HG02870 (cell line): ENCODE data around the gene GPX3.

Experiments used
- ATAC-seq: cut with Tn5 transposase; IDR thresholded peaks from one replicate; pipeline ENCODE4 v1.9.1; 2021; ENCODE audit warnings: mild to moderate bottlenecking, moderate library complexity; ENCODE audit not compliant: unreplicated experiment

Gene GPX3

GRCh38 chr5:151033217-151033934, 13.0 kb downstream of the GPX3 start:
- no peak for ATAC-seq

DNA sequence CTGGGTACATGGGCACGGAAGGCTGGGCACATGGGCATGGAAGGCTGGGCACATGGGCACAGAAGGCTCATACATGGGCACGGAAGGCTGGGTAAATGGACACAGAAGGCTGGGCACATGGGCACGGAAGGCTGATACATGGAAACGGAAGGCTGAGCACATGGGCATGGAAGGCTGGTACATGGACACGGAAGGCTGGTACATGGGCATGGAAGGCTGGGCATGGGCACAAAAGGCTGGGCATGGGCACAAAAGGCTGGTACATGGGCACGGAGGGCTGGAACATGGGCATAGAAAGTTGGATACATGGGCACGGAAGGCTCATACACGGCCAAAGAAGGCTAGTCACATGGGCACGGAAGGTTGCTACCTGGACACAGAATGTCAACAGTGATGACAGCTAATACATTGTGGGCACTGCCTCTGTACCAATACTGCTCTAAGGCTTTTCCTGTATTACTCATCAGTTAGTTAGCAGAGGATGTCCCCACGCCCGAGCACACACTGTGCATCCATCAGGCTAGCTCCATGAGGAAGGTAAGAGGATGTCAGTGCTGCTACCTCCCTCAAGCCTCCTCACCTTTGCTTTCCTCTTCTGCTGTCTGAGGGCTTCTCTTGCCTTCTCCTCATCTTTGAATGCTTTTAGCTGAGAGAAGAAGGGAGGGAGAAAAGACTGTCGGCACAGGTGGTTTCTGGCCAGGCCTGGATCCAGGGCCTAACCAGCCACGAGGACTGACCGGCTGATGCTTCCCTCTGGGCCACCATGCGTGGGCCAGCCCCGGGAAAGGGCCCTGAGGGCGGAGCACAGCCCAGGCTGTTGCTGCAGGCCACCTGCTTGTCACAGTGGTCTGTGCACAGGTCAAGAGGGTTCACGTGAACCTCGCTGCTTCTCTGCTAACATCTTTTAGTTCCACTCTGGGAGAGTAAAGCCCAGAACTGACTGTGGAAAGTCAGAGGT, 14.3 kb downstream of the GPX3 start:
- ATAC-seq, result no peak

- ATAC-seq, result no peak
Observed at GRCh38 chr5:151036556-151036955, 16.2 kb downstream of the GPX3 start.

GRCh38 chr5:151037561-151038411, 17.4 kb downstream of the GPX3 start:
- ATAC-seq, result no peak

DNA sequence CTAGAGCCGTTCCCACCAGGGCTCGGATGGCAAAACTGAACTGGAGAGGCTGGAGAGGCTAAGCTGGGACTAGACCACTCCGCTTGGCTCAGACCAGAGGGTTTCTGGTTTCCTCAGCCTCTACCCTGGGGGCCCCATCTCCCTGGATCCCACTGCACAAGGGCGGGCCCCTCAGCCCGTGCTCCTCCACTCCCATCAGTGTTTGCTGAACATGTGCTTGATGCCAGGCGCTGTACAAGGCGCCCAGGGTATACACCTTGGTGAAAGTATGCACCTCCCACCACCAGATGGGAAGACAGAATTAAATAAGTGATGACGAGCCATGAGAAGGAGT, 18.0 kb downstream of the GPX3 start:
- ATAC-seq, result no peak

- no peak for ATAC-seq
Observed at GRCh38 chr5:151038801-151039238, 18.4 kb downstream of the GPX3 start.

DNA sequence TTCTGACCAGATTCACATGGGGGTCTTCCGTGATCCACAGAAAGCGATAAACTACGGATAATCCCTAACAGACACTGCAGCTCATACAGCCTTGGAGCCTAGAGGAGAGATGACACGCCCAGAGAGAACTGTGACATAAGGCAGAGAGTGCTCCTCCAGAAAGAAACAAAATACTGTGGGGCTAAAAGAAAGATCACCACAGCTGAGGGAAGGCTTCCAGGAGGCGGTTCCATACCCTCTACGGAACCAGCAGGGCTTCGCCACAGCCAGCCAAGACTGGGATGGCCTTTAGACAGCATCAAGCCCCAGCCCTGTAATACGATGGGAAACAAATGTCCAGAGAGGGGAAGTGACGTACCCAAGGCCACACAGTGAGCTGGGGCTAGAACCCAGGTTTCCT, 19.3 kb downstream of the GPX3 start:
- ATAC-seq, result no peak

- ATAC-seq, result no peak
Observed at GRCh38 chr5:151040211-151040747, 19.9 kb downstream of the GPX3 start.

DNA sequence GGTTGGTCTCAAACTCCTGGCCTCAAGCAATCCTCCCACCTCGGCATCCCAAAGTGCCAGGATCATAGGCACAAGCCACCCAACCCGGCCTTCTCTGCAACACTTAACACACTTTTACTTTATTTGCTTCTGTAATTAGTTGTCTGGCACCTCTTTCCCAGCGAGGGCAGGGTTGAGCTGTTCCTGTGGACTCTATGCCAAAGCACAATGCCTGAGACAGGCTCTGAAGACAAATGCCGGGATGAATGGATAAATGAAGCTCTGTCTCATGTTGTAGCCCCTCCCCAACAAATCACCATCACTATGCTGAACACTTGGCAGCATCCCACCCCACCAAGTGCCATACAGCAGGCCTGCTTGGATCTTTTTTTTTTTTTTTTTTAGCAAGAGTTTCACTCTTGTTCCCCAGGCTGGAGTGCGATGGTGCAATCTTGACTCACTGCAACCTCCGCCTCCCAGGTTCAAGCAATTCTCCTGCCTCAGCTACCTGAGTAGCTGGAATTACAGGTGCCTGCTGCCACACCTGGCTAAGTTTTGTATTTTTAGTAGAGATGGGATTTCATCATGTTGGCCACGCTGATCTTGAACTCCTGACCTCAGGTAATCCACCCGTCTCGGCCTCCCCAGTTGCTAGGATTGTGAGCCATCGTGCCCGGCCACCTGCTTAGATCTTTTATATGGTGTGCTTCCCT, 21.3 kb downstream of the GPX3 start:
- no peak for ATAC-seq

GRCh38 chr5:151042453-151043093, 22.2 kb downstream of the GPX3 start:
- no peak for ATAC-seq

- peak; percentile 59 for ATAC-seq
Observed at GRCh38 chr5:151047814-151048425, 27.5 kb downstream of the GPX3 start.

DNA sequence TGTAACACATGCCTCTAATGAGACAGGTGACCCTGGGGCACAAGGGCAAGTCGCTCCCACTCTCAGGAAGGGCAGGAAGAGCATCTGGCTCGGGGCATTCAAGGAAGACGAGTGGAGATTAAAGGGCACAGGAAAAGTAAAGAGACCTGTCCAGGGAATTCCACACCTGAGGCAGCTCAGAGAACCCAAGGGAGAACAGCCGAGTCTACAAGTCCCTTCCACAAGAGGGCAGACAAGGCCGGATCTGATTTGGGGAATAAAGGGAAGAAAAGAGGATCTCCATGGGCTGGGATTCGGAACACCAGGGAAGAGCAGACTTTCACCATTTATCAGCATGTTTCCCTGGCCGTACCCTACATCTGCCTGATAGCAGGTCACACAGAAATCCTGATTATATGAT, 28.1 kb downstream of the GPX3 start:
- ATAC-seq, result no peak

DNA sequence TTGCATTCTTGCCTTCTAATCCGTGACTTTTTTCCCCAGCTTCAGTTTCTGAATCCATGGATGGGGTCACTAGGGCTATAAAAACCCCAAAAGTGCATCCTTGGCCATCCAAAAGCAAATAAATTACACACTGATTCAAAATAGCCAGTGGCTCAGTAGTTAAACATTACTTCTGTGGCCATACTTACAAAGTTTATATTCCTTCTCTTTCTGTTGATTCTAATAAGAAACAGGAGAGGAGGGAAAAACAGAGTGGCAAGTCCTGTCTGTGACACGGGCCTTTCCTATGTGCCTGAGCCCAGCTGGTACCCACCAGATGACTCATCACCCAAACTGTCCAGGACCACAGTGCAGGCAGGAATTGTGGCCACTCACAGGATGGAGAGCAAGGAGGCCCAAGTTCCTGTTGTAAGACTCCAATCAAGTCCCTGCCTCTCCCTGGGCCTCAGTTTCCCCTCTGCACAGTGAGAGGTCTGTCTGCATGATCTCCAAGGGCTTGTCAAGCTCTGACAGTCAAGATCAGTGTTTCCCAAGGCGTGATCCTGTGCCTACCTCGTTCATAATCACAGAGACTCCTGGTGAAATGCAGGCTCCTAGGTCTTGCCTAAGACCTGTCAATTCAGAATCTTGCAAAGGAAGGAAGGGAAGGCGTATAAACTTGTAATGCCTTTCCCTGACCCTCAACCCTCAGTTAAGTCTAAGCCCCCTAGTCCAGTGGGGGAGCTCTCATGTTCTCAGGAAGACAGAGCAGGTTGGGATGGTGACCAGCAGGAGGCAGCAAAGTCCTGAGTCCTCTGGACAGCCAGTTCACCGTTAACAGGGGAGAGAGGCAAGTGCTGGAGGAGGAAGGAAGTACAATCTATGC, 30.9 kb downstream of the GPX3 start:
- peak; percentile 68 for ATAC-seq

- no peak for ATAC-seq
Observed at GRCh38 chr5:151051931-151052608, 31.7 kb downstream of the GPX3 start.

DNA sequence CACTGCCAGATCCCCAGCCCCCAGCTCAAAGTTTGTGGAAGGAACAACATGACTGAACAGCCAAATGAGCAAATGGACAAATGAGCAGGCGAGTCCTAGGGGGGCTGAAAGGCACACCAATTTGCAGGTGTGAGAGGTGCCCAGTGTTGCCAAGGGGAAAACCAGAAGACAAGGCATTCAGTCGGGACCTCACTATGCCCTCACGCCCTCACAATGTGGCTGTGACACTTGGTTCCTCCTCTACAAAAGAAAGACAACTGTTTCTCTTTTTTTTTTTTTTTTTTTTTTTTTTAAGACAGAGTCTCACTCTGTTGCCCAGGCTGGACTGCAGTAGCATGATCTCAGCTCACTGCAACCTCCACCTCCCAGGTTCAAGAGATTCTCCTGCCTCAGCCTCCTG, 32.4 kb downstream of the GPX3 start:
- ATAC-seq, result no peak

DNA sequence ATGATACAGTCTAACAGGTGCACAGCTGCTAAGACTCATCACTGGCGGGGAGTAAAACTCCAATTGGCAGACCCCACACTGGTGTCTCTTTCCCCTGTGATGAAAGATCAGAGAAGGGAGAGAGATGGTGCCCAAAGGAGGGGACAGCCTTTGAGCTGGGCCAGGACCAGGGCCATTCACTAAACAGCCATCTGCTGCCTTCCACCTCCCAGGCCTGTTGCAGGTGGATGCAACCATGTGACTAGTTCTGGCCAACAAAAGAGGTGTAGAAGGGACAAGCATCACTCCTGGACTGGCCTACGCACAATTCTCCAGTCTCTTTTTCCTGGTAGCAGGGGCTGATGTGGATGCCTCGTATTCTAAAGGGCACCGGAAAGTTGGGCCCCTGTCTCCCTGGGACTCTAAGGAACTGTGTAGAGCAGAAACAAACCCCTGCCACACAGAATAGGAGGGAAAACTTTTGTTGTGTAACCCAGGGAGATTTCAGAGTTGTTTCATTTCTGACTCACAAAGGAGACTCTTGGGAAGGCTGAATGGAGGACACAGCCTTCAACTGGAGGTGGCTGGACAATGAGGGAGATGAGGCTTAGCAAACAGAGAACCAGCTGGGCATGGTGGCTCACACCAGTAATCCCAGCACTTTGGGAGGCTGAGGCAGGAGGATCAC, 33.5 kb downstream of the GPX3 start:
- no peak for ATAC-seq

DNA sequence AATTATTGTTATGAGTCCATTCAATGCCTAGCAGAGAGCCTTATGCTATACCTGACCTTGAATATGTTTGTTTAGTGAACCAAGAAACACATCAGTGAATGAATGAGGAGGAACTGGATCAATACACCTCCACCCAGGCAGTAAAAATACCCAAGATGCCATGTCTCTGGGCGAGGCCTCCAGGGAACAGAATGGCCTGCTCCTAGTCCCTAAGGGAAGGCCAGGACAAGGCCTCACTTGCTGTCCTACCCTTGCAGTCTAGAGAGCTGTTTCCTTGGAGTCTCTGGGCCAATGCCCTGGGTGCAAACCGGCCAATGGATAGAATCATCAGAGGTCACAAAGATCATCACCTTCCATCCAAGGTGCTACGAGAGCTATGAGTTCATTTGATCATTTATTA, 34.3 kb downstream of the GPX3 start:
- no peak for ATAC-seq
